ENCODE measurements around the gene PCSK2.

DNA sequence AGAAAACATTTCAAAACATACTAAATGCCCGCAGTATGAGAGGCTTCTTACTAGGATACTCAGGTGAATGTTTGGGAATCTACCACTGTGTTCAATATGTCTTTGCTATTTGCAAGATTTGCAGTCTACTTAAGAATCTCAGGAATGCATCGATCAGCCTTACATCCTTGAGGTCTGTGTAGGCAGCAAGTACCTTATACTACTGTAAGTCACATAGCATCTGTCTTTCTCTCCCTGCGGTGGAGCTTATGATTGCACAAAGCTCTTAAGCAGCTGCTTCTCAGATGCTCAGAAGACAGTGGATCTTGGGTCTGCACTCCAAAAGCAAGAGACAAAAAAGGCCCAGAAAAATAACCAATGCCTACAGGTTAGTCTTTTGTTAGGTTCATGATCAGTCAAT is 21.4 kb downstream of the PCSK2 start:
- TF ChIP-seq, protein P1, sequence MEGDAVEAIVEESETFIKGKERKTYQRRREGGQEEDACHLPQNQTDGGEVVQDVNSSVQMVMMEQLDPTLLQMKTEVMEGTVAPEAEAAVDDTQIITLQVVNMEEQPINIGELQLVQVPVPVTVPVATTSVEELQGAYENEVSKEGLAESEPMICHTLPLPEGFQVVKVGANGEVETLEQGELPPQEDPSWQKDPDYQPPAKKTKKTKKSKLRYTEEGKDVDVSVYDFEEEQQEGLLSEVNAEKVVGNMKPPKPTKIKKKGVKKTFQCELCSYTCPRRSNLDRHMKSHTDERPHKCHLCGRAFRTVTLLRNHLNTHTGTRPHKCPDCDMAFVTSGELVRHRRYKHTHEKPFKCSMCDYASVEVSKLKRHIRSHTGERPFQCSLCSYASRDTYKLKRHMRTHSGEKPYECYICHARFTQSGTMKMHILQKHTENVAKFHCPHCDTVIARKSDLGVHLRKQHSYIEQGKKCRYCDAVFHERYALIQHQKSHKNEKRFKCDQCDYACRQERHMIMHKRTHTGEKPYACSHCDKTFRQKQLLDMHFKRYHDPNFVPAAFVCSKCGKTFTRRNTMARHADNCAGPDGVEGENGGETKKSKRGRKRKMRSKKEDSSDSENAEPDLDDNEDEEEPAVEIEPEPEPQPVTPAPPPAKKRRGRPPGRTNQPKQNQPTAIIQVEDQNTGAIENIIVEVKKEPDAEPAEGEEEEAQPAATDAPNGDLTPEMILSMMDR (IDR thresholded peaks at IDR 0.05 in 8 of 11, conservative IDR thresholded peaks at IDR 0.05 in 3 of 11), result no peak
- no peak for TF ChIP-seq POLR2AphosphoS5 (IDR thresholded peaks at IDR 0.05)

Measured in spleen (tissue), 7 donors.